H1 (cell line): ENCODE data around the gene CCDC63. TPM values are rescaled to one million over a fixed set of nuclear protein-coding genes. Genes with fewer than 3 reads are reported as not detected.

Experiments used
- CTCF ChIA-PET: fragments of 300-600 bp; sonication (Branson Sonifier 250); formaldehyde crosslinking; loops from one replicate; lab custom pipeline; 2021; ENCODE audit not compliant: partially characterized antibody; lab: Charles Lee
- POLR2A ChIA-PET: fragments of 300-600 bp; sonication (Branson Sonifier 250); formaldehyde crosslinking; loops from one replicate; lab custom pipeline; 2021; ENCODE audit warnings: inconsistent platforms; ENCODE audit not compliant: partially characterized antibody; lab: Charles Lee
- DNase-seq, 2 experiments: peaks; one replicate each; pipeline versions ENCODE4 v3.0.0 to v3.0.0-alpha.2; 2010 to 2022; ENCODE audit warnings: low spot score in 2 of 2, low read depth in 1 of 2, mixed read lengths in 1 of 2
- FAIRE-seq: peaks from 2 replicates; lab custom pipeline; 2011; peaks lifted over from hg19 to GRCh38; lab: Jason Lieb, UNC
- H2AFZ ChIP-seq: 2 replicates; pipeline ENCODE4 v1.8.1; 2012; ENCODE audit warnings: low read length, inconsistent platforms
- H2AK5ac ChIP-seq: 2 replicates; pipeline ENCODE4 v1.6.1; 2013; ENCODE audit warnings: low read depth, low read length
- H2BK120ac ChIP-seq: replicated peaks from 2 replicates; pipeline ENCODE3; 2013; ENCODE audit warnings: low read depth, low read length, inconsistent platforms
- H2BK12ac ChIP-seq: 2 replicates; pipeline ENCODE4 v1.6.1; 2013; ENCODE audit warnings: low read depth, low read length
- H2BK15ac ChIP-seq: 2 replicates; pipeline ENCODE4 v1.6.1; 2013; ENCODE audit warnings: low read length
- H2BK20ac ChIP-seq: 2 replicates; pipeline ENCODE4 v1.6.1; 2013; ENCODE audit warnings: low read length
- H2BK5ac ChIP-seq: 2 replicates; pipeline ENCODE4 v1.6.1; 2013; ENCODE audit warnings: low read depth, low read length
- H3K14ac ChIP-seq: 2 replicates; pipeline ENCODE4 v1.6.1; 2013; ENCODE audit warnings: inconsistent platforms; ENCODE audit not compliant: insufficient read length
- H3K18ac ChIP-seq: 2 replicates; pipeline ENCODE4 v1.6.1; 2013; ENCODE audit warnings: low read length; ENCODE audit errors: extremely low read depth
- H3K23ac ChIP-seq: 2 replicates; pipeline ENCODE4 v1.6.1; 2013; ENCODE audit warnings: inconsistent platforms; ENCODE audit not compliant: insufficient read length
- H3K23me2 ChIP-seq: 2 replicates; pipeline ENCODE4 v1.6.1; 2013; ENCODE audit warnings: low read depth, low read length
- H3K27ac ChIP-seq: 2 replicates; pipeline ENCODE4 v1.6.1; 2011; ENCODE audit warnings: low read depth, low read length, inconsistent platforms
- H3K27me3 ChIP-seq, 4 experiments: replicated peaks in 1 of 4; 1 replicate in 1 of 4; 2 replicates in 3 of 4; pipeline versions ENCODE4 v1.6.1 to v1.8.1; 2011 to 2013; ENCODE audit warnings: low read length in 3 of 4, mild to moderate bottlenecking in 3 of 4, inconsistent platforms in 2 of 4, mixed read lengths in 2 of 4, moderate library complexity in 1 of 4; ENCODE audit not compliant: control insufficient read depth in 3 of 4, insufficient read depth in 3 of 4; ENCODE audit errors: extremely low read depth in 1 of 4
- H3K36me3 ChIP-seq, 4 experiments: 2 replicates each; pipeline versions ENCODE4 v1.6.1 to v1.8.1; 2011 to 2013; ENCODE audit warnings: mild to moderate bottlenecking in 4 of 4, low read length in 3 of 4, moderate library complexity in 2 of 4, control low read depth in 1 of 4, inconsistent platforms in 1 of 4; ENCODE audit not compliant: insufficient read depth in 4 of 4, control insufficient read depth in 2 of 4
- H3K4ac ChIP-seq: replicated peaks from 2 replicates; pipeline ENCODE3; 2013; ENCODE audit warnings: low read length, low read depth, mixed read lengths, inconsistent platforms; ENCODE audit not compliant: insufficient read length
- H3K4me1 ChIP-seq, 4 experiments: replicated peaks in 1 of 4; 1 replicate in 1 of 4; 2 replicates in 3 of 4; pipeline versions ENCODE4 v1.6.1 to v1.8.1; 2011 to 2013; ENCODE audit warnings: low read length in 3 of 4, inconsistent platforms in 2 of 4, mixed read lengths in 1 of 4; ENCODE audit not compliant: insufficient read depth in 4 of 4, control insufficient read depth in 3 of 4
- H3K4me2 ChIP-seq, 2 experiments: 2 replicates each; pipeline versions ENCODE4 v1.6.1 to v1.8.1; 2011 to 2013; ENCODE audit warnings: low read depth in 2 of 2, low read length in 2 of 2, control low read depth in 1 of 2, inconsistent platforms in 1 of 2, mild to moderate bottlenecking in 1 of 2; ENCODE audit not compliant: insufficient read depth in 1 of 2
- H3K4me3 ChIP-seq, 4 experiments: fragments of 200-600, 300-600 bp in 1 of 4; sonication (generic), shearing (Covaris generic), sonication (Bioruptor Twin) in 1 of 4; 2 replicates each; pipeline versions ENCODE4 v1.5.1 to v1.8.1; 2011 to 2016; ENCODE audit warnings: low read length in 4 of 4, low read depth in 3 of 4, control low read depth in 2 of 4, inconsistent platforms in 2 of 4, mild to moderate bottlenecking in 2 of 4, mixed read lengths in 1 of 4, moderate library complexity in 1 of 4; ENCODE audit not compliant: insufficient read depth in 2 of 4; ENCODE audit errors: extremely low read depth in 1 of 4
- H3K56ac ChIP-seq: replicated peaks from 2 replicates; pipeline ENCODE3; 2013; ENCODE audit warnings: low read depth, mild to moderate bottlenecking, mixed read lengths, low read length, inconsistent platforms; ENCODE audit not compliant: insufficient read length
- H3K79me1 ChIP-seq: 2 replicates; pipeline ENCODE4 v1.6.1; 2013; ENCODE audit warnings: low read depth, low read length, control low read depth
- H3K79me2 ChIP-seq, 2 experiments: 2 replicates each; pipeline versions ENCODE4 v1.6.1 to v1.8.1; 2012 to 2013; ENCODE audit warnings: low read length in 2 of 2, mild to moderate bottlenecking in 2 of 2, inconsistent platforms in 1 of 2; ENCODE audit not compliant: insufficient read depth in 2 of 2, control insufficient read depth in 1 of 2
- H3K9ac ChIP-seq, 4 experiments: replicated peaks in 1 of 4; 1 replicate in 1 of 4; 2 replicates in 3 of 4; pipeline versions ENCODE4 v1.6.1 to v1.8.1; 2011 to 2013; ENCODE audit warnings: low read depth in 3 of 4, low read length in 3 of 4, control low read depth in 2 of 4, mild to moderate bottlenecking in 2 of 4, moderate library complexity in 2 of 4, inconsistent platforms in 1 of 4; ENCODE audit errors: extremely low read depth in 1 of 4
- H3K9me3 ChIP-seq, 2 experiments: 2 replicates each; pipeline versions ENCODE4 v1.6.1 to v1.8.1; 2012 to 2013; ENCODE audit warnings: mild to moderate bottlenecking in 2 of 2, moderate library complexity in 2 of 2, control low read depth in 1 of 2, inconsistent platforms in 1 of 2, low read depth in 1 of 2, low read length in 1 of 2, mixed read lengths in 1 of 2; ENCODE audit not compliant: insufficient read depth in 2 of 2
- H4K20me1 ChIP-seq, 2 experiments: replicated peaks in 1 of 2; 2 replicates each; pipeline versions ENCODE3 to v1.8.1; 2011 to 2013; ENCODE audit warnings: inconsistent platforms in 2 of 2, low read length in 2 of 2, mild to moderate bottlenecking in 1 of 2; ENCODE audit not compliant: insufficient read depth in 2 of 2, control insufficient read depth in 1 of 2
- H4K5ac ChIP-seq: 2 replicates; pipeline ENCODE4 v1.6.1; 2013; ENCODE audit warnings: low read length, low read depth, mixed read lengths, inconsistent platforms; ENCODE audit not compliant: insufficient read length
- H4K8ac ChIP-seq: 2 replicates; pipeline ENCODE4 v1.8.0; 2013; ENCODE audit warnings: mild to moderate bottlenecking, moderate library complexity, low read length, inconsistent platforms; ENCODE audit not compliant: insufficient read depth; ENCODE audit errors: extremely low read depth
- H4K91ac ChIP-seq: replicated peaks from 2 replicates; pipeline ENCODE3; 2013; ENCODE audit warnings: low read length, mixed read lengths, inconsistent platforms; ENCODE audit not compliant: insufficient read length
- CBX8 ChIP-seq: fragments of 300-800, 300-1000 bp; sonication (generic); IDR thresholded peaks from 2 replicates; pipeline ENCODE4 v1.7.1; 2016; ENCODE audit warnings: low read depth, low read length, borderline replicate concordance
- JUN ChIP-seq: IDR thresholded peaks from 2 replicates; pipeline ENCODE4 v1.6.1; 2011; ENCODE audit warnings: low read depth, mild to moderate bottlenecking, improper control_type of control experiment, low read length
- PHF8 ChIP-seq: fragments of 200-600 bp; sonication (generic); conservative IDR thresholded peaks from 2 replicates; pipeline ENCODE4 v1.7.1; 2012; ENCODE audit warnings: low read depth, mild to moderate bottlenecking, inconsistent platforms, low read length, moderate library complexity
- RXRA ChIP-seq: IDR thresholded peaks from 2 replicates; pipeline ENCODE4 v1.6.1; 2011; ENCODE audit warnings: low read depth, mild to moderate bottlenecking, low read length, moderate library complexity; ENCODE audit not compliant: insufficient read depth
- TAF7 ChIP-seq: optimal IDR thresholded peaks from 2 replicates; pipeline ENCODE3; 2011; ENCODE audit warnings: low read depth, mild to moderate bottlenecking, inconsistent platforms, low read length, moderate library complexity, borderline replicate concordance
- WGBS, 2 experiments: shearing (Covaris generic) in 1 of 2; methylation state at CpG; one replicate each; pipeline versions ENCODE4 v1.1.6 to v1.1.7; 2013 to 2015; ENCODE audit warnings: low lambda C conversion rate in 2 of 2, mixed read lengths in 2 of 2, inconsistent platforms in 1 of 2, low coverage in 1 of 2, missing lambda C conversion rate in 1 of 2; ENCODE audit not compliant: insufficient replicate concordance in 2 of 2, insufficient coverage in 1 of 2, insufficient read length in 1 of 2; ENCODE audit errors: extremely low coverage in 1 of 2, missing lambda C conversion rate in 1 of 2; 5-methylcytosine and 5-hydroxymethylcytosine counted together
- polyA plus RNA-seq, 7 experiments: library from polyadenylated mRNA; depleted of rRNA in 3 of 7; stranded (reverse) in 5 of 7; unstranded in 2 of 7; fragments of >200 nt in 5 of 7; fragments of 200-250 nt in 2 of 7; gene quantifications; 1 replicate in 5 of 7; 2 replicates in 1 of 7; 4 replicates in 1 of 7; pipeline versions ENCODE4 v1.2.1 to v1.2.3, GENCODE V29; 2011 to 2013; ENCODE audit warnings: missing spikeins in 2 of 7, mixed read lengths in 2 of 7
- total RNA-seq: library from RNA; stranded (reverse); fragmentation: NEBNext Ultra II Directional; extraction: Animal tissue kit (Norgen Biotek cat#: 25700); gene quantifications from 2 replicates; pipeline ENCODE4 v1.2.1, GENCODE V29; 2021

Gene CCDC63
- total and polyA plus RNA-seq, 2 of the 8 experiments (the other 6 are each of a cell fraction or from before 2014, with no cell fraction given): 0.42 to 0.93 TPM

- ChIA-PET POLR2A (no interaction called here), CTCF (interaction anchor here (1.1 to 3.7 kb wide), 4 partner anchors 13 to 170 kb away, joined by 3 to 15 read pairs (median 4); no protein-coding TSS in a partner anchor)
- no peak overlapping the region for H2BK5ac ChIP-seq
- no peaks in the 10 kb centered on the region for H3K79me2 ChIP-seq
- no peak overlapping the region for H2BK12ac ChIP-seq
- TF ChIP-seq TAF7 (no peak), RXRA (no peak), JUN (no peak), CBX8 (no peak), PHF8 (no peak)
- H2BK20ac ChIP-seq: no peak overlapping the region
- H2BK120ac ChIP-seq: no peak overlapping the region
- H4K91ac ChIP-seq: no peak overlapping the region
- 97% methylated on average over 2 of the region's 2 CpGs; no CpG with 5 or more reads in 1 of the 2 experiments for WGBS, 2 experiments
- H3K36me3 ChIP-seq: no peaks in the 10 kb centered on the region
- H3K14ac ChIP-seq: no peak overlapping the region
- no peaks in the 10 kb centered on the region for H3K23me2 ChIP-seq
- H3K4me2 ChIP-seq: no peak overlapping the region
- no peak overlapping the region for H4K8ac ChIP-seq
- H2AK5ac ChIP-seq: no peak overlapping the region
- H3K56ac ChIP-seq: no peak overlapping the region
- H3K9me3 ChIP-seq: peaks cover 2 to 3% of the 10 kb centered on the region in 2 experiments; a peak in 2 of 4 replicates
- no peak for DNase-seq
- no peak overlapping the region for H3K9ac ChIP-seq
- H3K4me3 ChIP-seq: no peak overlapping the region
- no peak for FAIRE-seq
- no peak overlapping the region for H2BK15ac ChIP-seq
- H4K20me1 ChIP-seq: no peaks in the 10 kb centered on the region
- no peak overlapping the region for H3K23ac ChIP-seq
- H3K79me1 ChIP-seq: no peaks in the 10 kb centered on the region
- H3K18ac ChIP-seq: no peak overlapping the region
- H3K4ac ChIP-seq: no peak overlapping the region
- H3K4me1 ChIP-seq: no peaks in the 10 kb centered on the region
- H3K27me3 ChIP-seq: peaks cover 0 to 1% (median 0%) of the 10 kb centered on the region in 4 experiments; a peak in 1 of 7 replicates
- H4K5ac ChIP-seq: no peak overlapping the region
- no peak overlapping the region for H3K27ac ChIP-seq
- no peak overlapping the region for H2AFZ ChIP-seq
Observed at GRCh38 chr12:110874351-110874750, 27.6 kb downstream of the CCDC63 start.
